22Rv1 (cell line): ENCODE results near the gene DNAH9.

Experiments
- ZFX ChIP-seq: fragments of 450-650 bp; IDR thresholded peaks from 2 replicates; pipeline ENCODE4 v1.6.1; 2017; ENCODE audit warnings: antibody characterized with exemption, borderline replicate concordance
- TF ChIP-seq, protein P1 (sequence below): fragments of 450-650 bp; IDR thresholded peaks from 2 replicates; pipeline ENCODE4 v1.5.1; 2017; ENCODE audit warnings: mild to moderate bottlenecking

DNA sequence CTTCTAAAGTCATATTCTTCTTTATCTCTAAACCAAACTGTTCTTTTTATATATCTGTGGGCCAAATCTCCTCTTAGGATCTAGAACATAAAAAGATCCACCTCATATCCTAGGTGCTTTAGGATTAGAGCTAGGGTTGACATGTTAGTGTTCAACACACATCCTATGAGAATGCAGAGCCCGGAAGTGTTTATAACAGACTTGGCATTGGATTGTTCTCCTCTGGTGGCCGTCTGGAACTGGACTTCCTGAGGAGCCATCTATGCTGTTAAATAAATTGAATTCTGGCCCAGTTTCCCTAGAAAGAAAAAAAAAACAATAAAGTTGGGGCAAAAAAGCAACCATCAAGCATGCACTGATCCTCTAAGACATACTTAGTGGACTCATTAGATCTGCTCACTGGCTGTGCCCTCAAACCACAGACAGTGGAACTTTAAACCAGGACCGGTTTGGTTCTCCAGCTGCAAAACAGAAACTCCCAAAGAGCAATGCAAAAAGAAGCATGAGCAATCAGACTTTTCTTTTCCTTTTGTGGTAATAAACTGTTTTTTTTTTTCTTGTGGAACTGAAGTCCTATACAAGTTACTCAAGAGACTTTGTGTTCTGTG, 216.5 kb downstream of the DNAH9 start:
- TF ChIP-seq, protein P1, sequence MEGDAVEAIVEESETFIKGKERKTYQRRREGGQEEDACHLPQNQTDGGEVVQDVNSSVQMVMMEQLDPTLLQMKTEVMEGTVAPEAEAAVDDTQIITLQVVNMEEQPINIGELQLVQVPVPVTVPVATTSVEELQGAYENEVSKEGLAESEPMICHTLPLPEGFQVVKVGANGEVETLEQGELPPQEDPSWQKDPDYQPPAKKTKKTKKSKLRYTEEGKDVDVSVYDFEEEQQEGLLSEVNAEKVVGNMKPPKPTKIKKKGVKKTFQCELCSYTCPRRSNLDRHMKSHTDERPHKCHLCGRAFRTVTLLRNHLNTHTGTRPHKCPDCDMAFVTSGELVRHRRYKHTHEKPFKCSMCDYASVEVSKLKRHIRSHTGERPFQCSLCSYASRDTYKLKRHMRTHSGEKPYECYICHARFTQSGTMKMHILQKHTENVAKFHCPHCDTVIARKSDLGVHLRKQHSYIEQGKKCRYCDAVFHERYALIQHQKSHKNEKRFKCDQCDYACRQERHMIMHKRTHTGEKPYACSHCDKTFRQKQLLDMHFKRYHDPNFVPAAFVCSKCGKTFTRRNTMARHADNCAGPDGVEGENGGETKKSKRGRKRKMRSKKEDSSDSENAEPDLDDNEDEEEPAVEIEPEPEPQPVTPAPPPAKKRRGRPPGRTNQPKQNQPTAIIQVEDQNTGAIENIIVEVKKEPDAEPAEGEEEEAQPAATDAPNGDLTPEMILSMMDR, result no peak
- TF ChIP-seq ZFX, result no peak
